DMS53 (cell line): ENCODE measurements around the gene ODF4.
"Not testable (repeated sequence)": the region's sequence is repeated elsewhere in the genome, so short reads cannot be mapped to it uniquely, and the experiment has no call there.

Experiments
- DNase-seq: peaks from one replicate; lab custom pipeline; 2025; lab: John Stamatoyannopoulos, UW

Gene ODF4

DNA sequence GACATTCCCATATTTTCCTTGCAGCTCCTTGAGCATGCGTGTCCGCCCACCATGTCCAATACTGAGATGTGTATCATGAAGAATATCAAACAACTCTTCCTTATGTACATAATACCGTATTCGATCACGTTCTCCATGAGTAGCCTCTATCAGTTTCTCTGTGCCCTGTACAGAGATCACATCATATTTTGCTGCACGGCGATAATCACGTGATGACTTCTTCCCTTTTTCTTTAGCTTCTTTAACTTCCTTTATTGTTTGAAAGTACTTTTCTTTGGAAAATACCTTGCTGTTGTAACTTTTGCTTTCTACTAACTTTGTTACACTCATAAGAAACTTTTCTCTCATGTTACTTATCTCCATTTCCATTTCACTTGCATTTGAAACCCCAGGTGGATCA is 30.3 kb downstream of the ODF4 start:
- DNase-seq = no peak

DNA sequence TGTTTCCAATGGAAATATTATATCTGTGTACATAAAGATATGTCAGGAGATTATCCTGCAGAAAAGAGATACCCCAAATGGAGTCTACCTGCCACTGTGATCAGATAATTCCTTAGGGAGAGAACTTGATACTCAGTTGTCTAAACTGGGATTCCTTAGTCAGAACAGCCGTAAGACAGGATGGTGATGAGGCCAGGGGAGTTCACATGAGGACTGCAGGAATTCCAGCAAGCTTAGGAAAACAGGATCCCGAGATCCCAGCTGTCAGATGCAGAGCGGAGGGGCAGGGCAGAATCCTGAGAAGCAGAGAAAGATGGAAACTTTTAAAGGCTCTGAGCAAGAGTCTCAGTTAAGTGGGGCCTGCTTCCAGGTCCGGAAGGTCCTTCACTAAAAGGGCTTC is 32.1 kb downstream of the ODF4 start:
- no peak for DNase-seq

DNA sequence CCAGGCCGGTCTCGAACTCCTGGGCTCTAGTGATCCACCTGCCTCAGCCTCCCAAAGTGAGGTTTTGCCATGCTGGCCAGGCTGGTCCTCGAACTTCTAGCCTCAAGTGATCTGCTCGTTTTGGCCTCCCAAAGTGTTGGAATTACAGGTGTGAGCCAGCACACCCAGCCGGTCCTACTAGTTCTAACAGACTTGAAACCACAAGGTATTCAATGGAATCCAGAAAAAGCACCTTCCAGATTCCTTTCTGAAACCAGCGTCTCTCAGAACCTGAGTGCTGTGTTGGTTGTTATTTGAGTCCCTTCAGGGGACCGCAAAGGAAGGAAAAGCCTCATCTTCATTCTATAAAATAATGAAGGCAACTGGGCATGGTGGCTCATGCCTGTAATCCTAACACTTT is 32.8 kb downstream of the ODF4 start:
- DNase-seq = no peak

DNA sequence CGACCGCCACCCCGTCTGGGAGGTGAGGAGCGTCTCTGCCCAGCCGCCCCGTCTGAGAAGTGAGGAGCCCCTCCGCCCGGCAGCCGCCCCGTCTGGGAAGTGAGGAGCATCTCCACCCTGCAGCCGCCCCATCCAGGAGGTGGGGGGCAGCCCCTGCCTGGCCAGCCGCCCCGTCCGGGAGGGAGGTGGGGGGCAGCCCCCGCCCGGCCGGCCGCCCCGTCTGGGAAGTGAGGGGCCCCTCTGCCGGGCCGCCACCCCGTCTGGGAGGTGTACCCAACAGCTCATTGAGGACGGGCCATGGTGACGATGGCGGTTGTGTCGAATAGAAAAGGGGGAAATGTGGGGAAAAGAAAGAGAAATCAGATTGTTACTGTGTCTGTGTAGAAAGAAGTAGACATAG is 34.2 kb downstream of the ODF4 start:
- DNase-seq = not testable (repeated sequence)

DNA sequence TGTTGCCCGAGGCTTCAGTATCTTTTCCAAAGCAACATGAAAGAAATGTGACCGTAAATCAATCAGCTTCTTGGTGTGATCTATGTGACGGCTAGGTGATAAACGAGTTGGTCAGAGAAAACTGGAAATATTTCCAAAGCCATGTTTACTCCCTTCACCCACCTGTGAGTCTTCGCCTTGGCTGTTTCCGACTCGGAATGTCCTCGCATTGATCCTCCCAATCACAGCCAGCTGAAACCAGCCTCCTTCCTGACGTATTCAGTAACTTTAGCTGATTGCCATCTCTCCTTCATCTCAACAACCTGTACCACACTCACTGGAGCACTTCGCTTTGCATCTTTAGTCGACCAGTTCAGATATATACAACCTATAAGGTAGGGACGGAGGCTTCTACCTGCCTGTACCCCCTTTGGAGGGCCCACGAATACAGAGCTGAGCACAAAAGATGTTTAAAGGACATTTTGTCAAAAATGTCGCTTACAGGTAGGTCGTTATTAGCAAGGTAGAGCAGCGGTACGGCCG is 36.2 kb downstream of the ODF4 start:
- DNase-seq = peak; percentile 71

DNA sequence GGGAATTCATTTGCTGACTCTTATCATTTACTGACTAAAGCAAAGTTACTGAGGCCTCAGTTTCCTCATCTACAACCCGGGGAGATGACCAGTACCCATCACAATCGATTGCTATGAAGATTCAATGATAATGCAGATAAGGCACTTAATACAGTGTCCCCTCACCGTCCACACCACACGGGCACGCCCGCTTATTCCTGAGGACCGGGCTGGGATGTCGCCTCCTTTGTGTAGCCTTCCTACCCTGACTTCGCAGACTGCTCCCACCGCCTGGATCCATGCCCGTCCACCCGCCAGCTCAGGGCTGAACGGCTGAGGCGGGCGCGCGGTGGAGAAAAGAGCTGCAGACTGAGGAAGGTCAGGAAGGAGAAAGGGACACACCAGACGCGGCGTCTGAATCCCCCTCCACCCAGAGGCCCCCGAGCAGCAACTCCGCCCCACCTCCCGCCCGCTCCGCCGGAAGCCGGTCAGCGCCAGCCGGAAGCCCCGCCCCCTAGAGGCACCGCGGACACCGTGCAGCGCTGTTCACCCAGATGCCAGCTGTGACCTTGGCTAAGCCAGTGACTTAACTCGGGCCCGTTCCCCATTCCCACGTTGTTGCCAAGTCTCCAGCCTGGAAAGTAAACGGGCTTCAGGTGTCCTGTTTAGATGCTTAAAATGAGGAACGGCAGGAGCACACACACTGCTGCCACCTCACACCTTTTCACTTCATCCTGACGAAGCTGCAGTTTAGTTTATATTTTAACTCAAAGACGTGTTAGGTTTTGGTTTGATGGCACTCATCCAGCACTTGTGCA is 36.8 kb downstream of the ODF4 start, which contains the start of gene KRABD2:
Gene KRABD2 (minus strand): TSS at position 434 of the 797 bp plus-strand sequence.
- peak; percentile 98 for DNase-seq

DNA sequence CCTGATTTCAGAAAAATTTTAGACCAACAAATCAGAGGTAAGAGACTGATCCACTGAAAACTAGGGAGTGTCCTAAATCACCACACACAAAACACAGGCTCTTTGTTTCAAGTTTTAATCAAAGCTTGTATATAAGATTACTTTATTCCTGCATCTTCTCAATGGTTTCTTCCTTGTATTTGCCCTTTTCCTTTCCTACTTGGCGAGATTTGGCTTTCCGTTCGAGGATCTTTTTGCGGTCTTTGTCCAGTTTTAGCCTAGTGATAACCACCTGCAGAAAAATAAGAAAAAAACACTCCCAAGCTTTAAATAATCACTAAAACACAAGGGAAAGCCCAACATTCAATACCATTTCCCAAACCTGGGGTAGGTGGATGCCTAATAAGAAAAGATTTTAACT is 37.8 kb downstream of the ODF4 start:
- no peak for DNase-seq

DNA sequence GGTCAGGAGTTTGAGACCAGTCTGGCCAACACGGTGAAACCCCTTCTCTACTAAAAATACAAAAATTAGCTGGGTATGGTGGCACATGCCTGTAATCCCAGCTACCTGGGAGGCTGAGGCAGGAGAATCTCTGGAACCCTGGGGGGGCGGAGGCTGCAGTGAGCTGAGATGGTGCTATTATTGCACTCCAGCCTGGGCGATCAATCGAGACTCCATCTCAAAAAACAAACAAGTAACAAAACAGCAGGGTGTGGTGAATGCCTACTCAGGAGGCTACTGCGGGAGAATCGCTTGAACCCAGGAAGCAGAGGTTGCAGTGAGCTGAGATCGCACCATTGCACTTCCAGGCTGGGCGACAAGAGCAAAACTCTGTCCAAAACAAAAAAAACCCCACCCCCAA is 38.5 kb downstream of the ODF4 start:
- not testable (repeated sequence) for DNase-seq

DNA sequence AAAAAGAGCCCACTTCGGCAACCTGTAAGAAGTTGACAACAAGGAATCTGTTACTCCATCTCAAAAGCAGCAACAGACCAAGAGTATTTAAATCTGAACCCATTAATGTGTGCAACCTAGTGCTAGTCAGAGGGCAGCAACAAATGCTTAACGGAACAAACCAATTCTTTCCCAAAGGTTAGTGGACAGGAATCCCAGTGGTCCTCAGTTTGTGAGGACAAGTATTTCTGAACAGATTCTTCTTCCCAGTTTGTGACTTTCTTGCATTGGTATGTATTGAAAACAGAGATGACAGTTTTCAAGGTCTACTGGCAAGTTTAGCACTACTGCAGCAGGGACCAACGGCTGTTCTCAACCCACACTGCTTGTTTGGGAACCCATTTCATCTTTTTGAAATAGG is 40.4 kb downstream of the ODF4 start:
- DNase-seq = no peak

DNA sequence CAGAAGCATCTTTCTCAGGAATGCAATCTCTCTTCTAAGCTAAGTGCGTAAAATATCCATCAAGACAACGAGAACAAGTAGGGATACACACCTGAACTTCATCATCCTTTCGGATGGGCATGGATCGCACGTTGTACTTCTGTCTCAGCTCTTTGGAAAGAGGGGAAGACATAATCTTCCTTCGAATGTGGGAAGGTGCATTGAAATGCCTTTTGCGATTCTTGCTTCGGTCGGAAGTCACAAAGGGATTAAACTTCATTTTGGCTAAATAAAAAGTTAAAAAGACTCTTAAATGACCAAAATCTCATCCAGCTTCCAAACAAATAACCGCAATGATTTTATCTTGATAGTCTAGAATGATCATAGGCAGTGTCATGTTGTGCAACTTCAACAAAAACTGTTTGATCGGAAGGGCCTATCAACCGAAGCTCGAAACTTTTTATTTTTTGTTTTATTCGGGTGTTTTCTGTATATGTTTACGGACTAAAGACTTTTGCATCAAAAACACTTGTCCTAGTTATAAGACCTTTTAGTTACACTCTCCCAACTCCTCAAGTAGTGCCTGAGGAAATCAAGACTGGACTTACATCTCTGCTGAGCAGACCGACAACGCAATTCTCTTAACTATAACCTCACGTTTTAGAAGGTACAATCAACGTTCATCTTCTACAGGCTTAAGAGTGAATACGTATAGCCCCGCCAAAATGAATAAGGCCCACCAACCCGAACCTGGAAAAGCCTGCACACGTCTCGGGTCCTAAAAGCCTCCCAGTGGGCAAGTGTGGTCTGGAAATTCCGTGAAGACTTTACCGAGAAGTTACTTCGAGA is 42.6 kb downstream of the ODF4 start:
- peak; percentile 67 for DNase-seq

DNA sequence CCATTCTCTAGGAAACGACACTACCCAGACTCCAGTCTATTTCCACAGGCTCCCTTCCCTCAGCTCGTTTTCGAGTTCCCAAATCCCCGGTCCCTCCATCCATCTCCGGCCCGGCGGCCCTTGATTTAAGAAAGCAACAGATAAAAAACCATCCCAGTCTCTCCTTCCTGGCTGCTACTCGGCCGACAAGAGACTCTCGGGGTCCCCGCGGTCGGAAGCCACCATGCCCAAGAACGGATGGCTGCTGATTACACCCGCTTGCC is 43.2 kb downstream of the ODF4 start:
- no peak for DNase-seq

DNA sequence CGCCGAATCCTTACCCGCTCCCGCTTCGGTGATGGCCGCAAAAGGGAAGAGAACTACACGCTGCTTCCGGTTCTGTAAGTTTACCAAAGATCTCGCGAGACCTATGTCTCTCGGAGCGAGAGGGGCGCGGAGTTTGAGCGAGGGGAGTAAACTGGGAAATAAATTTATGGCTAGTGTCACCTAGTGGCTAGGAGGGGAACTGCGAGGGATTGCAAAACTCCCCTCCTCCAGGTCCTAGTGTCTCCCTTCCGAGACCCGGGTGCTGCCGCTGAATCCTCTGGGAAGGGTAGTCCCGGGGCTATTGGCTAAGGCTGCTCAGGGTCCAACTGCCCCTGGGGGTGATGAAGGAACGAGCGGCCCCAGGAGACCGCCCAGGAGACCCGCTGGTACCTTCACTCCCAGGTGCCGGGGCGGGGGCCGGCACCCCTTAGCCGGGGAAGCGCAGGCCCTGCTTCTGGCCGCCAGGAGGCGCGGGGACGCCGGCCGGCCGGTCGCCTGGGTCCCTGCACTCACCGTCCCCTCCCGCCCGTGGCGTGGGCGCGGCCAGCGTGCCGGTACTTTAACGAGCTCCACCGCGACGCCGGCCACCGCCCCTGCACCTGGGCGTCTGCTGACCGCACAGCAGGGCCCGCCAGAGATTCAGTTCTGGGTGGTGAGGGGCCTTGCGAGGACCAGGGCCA is 43.6 kb downstream of the ODF4 start, which contains the start of gene RPL26:
Gene RPL26 (minus strand): TSS at position 51 of the 680 bp plus-strand sequence. CDS start 883 bp downstream, outside the sequence.
- peak; percentile 100 for DNase-seq

DNA sequence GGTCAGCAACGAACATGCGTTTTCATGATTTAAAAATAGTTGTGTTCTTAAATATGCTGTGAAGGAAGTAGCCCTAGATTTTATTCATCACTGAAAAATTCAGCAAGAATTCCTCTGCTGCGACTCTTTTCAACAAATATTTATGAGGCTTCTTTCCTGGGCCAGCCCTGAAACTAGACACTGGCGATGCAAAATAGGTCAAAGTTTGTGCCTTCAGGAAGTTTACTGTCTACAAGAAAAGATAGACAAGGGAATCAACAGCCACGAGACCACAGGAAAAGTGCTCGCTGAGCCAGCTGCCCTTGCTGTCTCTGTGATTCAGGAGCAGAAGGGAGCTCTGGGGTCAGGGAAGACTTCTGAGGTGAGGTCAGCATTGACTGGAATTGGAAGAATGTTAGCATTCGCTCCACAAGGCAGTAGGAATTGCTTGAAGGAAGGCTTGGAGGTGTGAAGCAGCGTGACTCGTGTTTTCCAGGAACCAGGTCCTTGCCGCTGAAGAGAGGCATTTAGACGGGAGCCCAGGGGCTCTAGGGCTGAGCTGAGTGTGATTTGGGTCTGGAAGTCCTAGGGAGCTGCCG is 45.2 kb downstream of the ODF4 start:
- no peak for DNase-seq

DNA sequence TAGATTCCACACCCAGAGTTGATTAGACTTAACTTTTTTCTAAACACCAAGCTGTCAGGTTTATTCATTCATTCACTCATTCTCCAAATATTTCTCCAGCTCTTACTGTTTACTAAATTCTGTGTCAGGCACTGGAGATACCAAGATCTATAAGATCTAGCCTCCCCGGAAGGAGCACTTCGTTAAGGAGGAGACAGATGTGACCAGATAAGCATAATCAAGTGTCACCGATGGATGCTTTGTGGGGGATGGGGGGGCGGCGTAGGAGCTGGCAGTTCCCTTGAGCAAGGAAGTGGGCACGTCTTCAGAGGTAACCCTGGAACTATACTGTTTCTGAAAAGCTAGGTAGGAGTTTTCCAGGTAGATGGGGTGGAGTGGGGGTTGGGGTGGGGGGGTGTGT is 47.2 kb downstream of the ODF4 start:
- DNase-seq = no peak

DNA sequence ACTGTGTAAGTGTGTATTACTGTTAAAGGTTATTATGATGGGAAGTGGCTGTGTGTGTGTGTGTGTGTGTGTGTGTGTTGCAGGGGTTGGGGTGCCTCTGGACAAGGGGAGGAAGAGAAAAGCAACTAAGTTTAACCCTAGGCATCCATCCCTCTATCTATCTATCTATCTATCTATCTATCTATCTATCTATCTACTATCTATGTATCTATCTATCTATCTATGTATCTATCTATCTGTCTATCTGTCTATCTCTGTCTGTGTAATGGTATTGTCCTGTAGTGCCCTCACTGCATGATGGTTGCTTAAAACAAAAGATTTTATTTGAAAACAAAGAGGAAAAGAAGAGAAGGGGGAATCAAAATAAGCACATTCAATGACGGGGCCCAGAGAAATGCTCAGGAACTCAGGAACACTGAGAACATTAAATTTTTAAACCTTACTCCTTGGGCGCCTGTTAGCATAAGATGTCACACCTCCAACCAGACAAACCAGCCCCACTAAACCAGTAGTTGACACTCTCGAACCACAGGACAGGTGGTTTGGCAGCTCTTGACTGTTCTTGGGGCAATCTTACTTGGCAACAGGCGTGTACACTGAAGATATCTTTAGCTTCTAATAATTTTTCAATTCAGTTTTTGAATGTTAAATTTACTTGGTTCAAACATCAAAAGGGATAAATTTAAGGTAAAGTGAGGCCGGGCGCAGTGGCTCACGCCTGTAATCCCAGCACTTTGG is 48.4 kb downstream of the ODF4 start:
- no peak for DNase-seq

DNA sequence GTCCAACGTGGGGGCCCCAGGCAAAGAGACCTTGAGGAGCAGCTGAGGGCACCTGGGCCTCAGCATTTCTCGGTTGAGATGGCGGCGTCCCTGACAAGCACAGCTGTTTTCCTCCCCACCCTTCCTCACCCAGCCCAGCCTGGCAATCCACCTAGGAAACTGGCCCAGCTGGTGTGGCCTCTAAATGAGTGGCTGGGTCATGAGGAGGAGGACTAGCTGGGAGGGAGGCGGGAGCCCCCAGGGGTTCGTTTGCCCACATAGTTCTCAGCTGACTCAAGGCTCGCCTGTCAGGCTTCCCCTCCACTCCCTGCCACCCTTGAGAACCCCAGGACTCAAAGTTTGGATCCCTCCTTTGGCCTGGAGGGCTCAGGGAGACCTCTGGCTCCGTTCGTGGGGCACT is 52.1 kb downstream of the ODF4 start:
- no peak for DNase-seq

DNA sequence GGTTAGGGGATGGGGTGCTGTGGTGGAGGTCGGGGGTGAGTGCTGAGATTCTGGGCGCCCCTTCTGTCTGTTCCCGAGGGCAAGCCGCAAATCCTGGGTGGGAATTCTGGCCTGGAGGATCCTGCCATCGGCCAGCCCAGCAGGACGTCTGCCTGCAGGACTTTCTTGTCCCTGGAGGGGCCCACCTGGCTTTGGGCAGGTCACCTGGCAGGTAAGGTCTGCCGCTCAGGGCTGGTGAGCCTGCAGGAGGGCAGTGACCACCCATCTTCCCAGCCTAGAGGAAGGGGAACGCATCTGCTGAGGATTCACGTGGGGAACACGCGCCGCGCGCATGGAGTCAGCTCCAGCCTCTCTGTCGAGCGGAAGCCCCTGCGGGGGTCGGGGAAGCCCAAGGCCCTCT is 52.6 kb downstream of the ODF4 start:
- DNase-seq = peak; percentile 41

DNA sequence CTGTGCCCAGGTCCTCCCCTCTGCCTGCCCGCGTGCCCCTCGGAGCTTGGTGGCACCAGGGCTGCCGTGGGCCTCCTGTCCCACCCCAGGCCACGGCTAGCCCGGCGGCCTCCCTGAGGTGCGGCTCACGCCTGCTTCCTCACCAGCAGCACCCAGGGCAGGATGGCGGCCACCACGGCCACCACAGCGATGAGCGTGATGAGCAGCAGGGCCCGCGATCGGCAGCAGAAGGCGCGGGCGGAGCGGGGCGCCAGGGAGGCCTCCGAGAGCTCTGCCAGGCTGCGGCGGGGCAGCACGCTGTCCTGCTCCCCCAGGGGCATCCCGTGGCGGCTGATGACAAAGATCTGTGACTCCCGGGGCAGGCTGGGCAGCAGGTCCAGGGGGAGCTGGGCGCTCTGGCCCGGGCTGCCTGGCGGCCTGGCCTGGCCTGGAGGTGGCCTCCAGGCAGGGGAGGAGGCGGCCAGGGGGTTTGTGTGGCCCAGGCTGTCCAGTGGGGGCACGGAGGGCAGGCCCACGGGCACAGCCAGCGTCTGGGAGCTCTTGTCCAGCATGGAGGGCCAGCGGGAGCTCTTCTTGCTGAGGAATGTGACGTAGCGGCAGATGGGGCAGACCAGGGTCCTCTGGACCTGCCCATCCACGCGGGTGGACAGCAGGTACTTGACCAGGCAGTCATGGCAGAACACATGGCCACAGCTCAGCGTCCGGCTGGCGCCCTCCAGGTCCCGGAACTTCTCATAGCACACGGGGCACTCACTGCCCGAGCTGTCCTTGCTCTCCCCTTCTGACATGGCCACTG is 53.2 kb downstream of the ODF4 start:
- DNase-seq = peak; percentile 57

DNA sequence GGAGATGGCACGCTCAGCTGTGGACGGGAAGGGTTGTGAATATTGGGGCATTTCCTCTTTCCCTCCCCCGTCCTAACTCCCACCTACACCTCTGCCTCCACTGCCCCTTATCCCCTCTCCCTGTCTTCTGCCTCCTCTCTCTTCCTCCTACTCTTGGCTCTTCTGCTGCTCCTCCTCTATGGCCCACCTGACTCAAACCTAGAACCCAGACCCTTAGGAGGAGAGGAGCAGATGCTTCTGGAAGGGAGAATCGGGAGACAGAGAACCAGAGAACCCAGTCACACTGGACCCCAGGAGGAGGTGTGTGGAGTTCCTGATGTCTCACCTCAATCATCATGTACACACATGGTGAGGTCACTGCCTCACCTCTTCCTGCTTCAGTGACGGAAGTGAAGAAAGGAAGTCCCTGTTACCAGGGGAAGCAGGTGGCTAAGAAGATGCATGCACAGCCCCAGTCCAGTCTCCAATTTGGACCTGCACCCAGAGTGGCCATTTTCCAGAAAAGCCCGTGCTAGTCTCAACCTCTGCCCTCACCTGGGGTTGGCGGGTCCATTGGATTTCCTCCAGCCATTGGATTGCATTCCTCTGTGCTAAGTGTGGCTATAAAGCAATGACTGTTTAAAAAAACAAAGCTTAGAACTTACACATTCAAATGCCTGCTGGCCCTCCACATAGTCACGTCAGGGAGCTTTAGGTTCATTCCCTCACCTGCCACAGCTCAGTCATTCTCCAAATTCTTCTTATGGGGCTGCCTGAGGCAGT is 54.0 kb downstream of the ODF4 start:
- peak; percentile 70 for DNase-seq

DNA sequence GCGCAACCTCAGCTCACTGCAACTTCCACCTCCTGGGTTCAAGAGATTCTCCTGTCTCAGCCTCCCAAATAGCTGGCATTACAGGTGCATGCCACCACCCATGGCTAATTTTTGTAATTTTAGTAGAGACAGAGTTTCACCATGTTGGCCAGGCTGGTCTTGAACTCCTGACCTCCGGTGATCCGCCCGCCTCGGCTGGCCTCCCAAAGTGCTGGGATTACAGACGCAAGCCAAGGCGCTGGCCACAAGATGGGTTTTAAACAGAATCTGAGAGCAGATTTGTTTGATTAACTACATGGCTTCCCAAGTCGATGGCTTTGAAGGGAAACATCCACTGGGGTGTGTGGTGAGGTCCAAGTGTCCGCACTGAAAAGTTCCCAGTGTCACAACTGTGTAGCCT is 54.9 kb downstream of the ODF4 start:
- DNase-seq = not testable (repeated sequence)
